ENCODE results near the gene RAI14. TPM values are rescaled to one million over a fixed set of nuclear protein-coding genes. Genes with fewer than 3 reads are reported as not detected.

RAI14 gene
- total RNA-seq, 1 donor from 2014 or later: 92.7 TPM

- no peaks in the 10 kb centered on the region for H3K27me3 Mint-ChIP-seq (ENCODE audit: low read depth)
- no peak for DNase-seq (ENCODE audit: low read depth, low spot score)
- no peak overlapping the region for H3K27ac Mint-ChIP-seq (ENCODE audit: unreplicated experiment)
- H3K4me3 Mint-ChIP-seq: no peak overlapping the region
- TF ChIP-seq, protein P1, sequence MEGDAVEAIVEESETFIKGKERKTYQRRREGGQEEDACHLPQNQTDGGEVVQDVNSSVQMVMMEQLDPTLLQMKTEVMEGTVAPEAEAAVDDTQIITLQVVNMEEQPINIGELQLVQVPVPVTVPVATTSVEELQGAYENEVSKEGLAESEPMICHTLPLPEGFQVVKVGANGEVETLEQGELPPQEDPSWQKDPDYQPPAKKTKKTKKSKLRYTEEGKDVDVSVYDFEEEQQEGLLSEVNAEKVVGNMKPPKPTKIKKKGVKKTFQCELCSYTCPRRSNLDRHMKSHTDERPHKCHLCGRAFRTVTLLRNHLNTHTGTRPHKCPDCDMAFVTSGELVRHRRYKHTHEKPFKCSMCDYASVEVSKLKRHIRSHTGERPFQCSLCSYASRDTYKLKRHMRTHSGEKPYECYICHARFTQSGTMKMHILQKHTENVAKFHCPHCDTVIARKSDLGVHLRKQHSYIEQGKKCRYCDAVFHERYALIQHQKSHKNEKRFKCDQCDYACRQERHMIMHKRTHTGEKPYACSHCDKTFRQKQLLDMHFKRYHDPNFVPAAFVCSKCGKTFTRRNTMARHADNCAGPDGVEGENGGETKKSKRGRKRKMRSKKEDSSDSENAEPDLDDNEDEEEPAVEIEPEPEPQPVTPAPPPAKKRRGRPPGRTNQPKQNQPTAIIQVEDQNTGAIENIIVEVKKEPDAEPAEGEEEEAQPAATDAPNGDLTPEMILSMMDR (conservative IDR thresholded peaks at IDR 0.05): no peak
- peaks cover 16% of the 10 kb centered on the region for H3K36me3 Mint-ChIP-seq (ENCODE audit: low read depth)
- peaks cover 3% of the 10 kb centered on the region for H3K9me3 Mint-ChIP-seq
- H3K4me1 Mint-ChIP-seq: peaks cover 26% of the 10 kb centered on the region
Measured at GRCh38 chr5:34709861-34710673, 53.9 kb downstream of the RAI14 start.

- Mint-ChIP-seq H3K9me3 (peaks cover 2% of the 10 kb centered on the region), H3K36me3 (ENCODE audit: low read depth) (peaks cover 19% of the 10 kb centered on the region), H3K4me1 (peaks cover 31% of the 10 kb centered on the region), H3K4me3 (no peak overlapping the region), H3K27me3 (ENCODE audit: low read depth) (no peaks in the 10 kb centered on the region), H3K27ac (ENCODE audit: unreplicated experiment) (no peak overlapping the region)
- TF ChIP-seq, protein P1 (conservative IDR thresholded peaks at IDR 0.05): no peak
- DNase-seq (ENCODE audit: low read depth, low spot score): no peak
Measured at GRCh38 chr5:34712565-34712964, 56.4 kb downstream of the RAI14 start.

DNA sequence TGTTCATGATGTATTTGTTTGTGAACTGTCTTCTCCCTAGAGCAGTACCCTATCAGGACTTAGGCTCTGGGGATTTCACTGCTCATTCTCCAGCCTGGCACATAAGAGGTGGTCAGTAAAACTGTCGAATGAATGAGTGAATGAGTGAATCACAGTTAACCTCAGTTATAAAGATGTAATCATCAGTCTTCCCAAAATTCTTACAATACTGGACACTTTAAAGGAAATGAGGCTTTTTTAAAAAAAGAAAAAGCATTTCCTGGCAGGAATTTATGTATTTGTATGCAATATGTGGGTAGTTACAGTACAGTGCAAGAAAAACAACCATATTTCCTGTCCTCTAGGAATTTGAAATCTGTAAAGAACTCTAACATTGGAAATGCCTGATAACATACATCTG is 59.6 kb downstream of the RAI14 start:
- TF ChIP-seq, protein P1 (conservative IDR thresholded peaks at IDR 0.05): no peak
- Mint-ChIP-seq H3K27me3 (ENCODE audit: low read depth) (no peaks in the 10 kb centered on the region), H3K4me1 (peaks cover 25% of the 10 kb centered on the region), H3K4me3 (no peak overlapping the region), H3K36me3 (ENCODE audit: low read depth) (peaks cover 16% of the 10 kb centered on the region), H3K27ac (ENCODE audit: unreplicated experiment) (no peak overlapping the region), H3K9me3 (no peaks in the 10 kb centered on the region)
- no peak for DNase-seq (ENCODE audit: low read depth, low spot score)

- TF ChIP-seq, protein P1 (conservative IDR thresholded peaks at IDR 0.05): no peak
- H3K27ac Mint-ChIP-seq (ENCODE audit: unreplicated experiment): no peak overlapping the region
- no peak for DNase-seq (ENCODE audit: low read depth, low spot score)
- peaks cover 10% of the 10 kb centered on the region for H3K36me3 Mint-ChIP-seq (ENCODE audit: low read depth)
- peaks cover 29% of the 10 kb centered on the region for H3K4me1 Mint-ChIP-seq
- no peaks in the 10 kb centered on the region for H3K27me3 Mint-ChIP-seq (ENCODE audit: low read depth)
- no peak overlapping the region for H3K4me3 Mint-ChIP-seq
- H3K9me3 Mint-ChIP-seq: no peaks in the 10 kb centered on the region
Measured at GRCh38 chr5:34716986-34717385, 60.9 kb downstream of the RAI14 start.

GRCh38 chr5:34717426-34718327 is 61.5 kb downstream of the RAI14 start:
- no peaks in the 10 kb centered on the region for H3K9me3 Mint-ChIP-seq
- H3K27me3 Mint-ChIP-seq (ENCODE audit: low read depth): no peaks in the 10 kb centered on the region
- no peak overlapping the region for H3K4me3 Mint-ChIP-seq
- H3K27ac Mint-ChIP-seq (ENCODE audit: unreplicated experiment): no peak overlapping the region
- H3K36me3 Mint-ChIP-seq (ENCODE audit: low read depth): peaks cover 10% of the 10 kb centered on the region
- no peak for DNase-seq (ENCODE audit: low read depth, low spot score)
- H3K4me1 Mint-ChIP-seq: peaks cover 29% of the 10 kb centered on the region
- TF ChIP-seq, protein P1 (conservative IDR thresholded peaks at IDR 0.05): no peak

All from neural crest cell (in vitro differentiated cells).